ENCODE measurements around the gene FPR1.

FPR1 gene

GRCh38 chr19:51703575-51704515 is 47.8 kb downstream of the FPR1 start:
- DNase-seq = peak; percentile 95

DNA sequence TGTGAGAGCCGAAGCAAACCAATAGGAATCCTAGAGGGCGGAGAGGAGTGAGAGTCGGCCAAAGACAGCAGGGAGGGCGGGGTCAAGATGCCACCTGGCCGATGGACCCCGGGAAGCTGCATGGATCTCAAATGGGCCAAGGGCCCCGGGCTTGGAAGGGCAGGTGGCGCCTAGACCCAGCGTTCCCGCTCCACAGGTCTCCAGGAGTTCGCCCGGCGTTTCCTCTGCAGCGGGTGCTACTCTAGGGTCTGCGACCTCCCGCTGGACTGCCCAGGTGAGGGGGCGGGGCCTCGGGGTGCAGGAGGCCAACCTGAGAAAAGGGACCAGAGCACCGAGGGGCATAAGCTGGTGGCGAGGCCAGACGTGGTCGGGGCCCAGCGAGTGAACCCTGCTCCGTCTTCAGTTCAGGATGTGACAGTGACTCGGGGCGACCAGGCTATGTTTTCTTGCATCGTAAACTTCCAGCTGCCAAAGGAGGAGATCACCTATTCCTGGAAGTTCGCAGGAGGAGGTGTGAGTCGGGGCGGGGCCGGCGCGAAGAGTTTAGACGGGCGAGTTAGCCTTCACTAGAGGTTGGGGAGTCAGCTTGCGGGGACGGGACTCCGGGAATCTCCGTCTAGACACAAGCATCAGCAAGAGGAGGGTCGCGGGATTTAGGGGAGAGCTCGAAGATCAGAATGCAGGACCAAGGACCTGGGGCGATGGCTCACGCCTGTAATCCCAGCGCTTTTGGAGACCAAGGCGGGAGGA is 48.7 kb downstream of the FPR1 start:
- no peak for DNase-seq

- DNase-seq = peak; percentile 39
Observed at GRCh38 chr19:51702103-51702824, 49.4 kb downstream of the FPR1 start.

DNA sequence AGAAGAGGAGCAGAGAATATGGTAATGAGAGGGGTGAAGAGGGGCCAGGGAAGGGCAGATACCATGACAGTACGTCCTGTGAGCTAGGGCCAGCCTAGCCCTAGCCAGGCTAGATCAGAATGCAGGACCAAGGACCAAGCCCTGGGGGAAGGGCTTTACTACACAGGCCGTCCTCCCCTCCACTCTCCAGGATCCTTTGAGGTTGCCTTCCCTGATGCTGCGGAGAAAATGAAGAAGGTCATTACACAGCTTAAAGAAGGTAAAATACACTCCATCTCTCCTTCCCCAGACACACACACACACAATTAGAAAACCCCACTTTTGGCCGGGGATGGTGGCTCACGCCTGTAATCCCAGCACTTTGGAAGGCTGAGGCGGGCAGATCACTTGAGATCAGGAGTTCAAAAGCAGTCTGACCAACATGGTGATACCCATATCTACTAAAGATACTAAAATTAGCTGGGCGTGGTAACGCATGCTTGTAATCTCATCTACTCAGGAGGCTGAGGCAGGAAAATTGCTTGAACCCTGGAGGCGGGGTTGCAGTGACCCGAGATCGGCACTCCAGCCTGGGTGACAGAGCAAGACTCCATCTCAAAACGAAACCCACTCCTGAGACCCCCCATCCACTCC is 50.1 kb downstream of the FPR1 start:
- DNase-seq = no peak

GRCh38 chr19:51699170-51699569 is 52.5 kb downstream of the FPR1 start:
- no peak for DNase-seq

- no peak for DNase-seq
Observed at GRCh38 chr19:51698296-51698695, 53.4 kb downstream of the FPR1 start.

- no peak for DNase-seq
Observed at GRCh38 chr19:51697169-51697776, 54.4 kb downstream of the FPR1 start.

DNA sequence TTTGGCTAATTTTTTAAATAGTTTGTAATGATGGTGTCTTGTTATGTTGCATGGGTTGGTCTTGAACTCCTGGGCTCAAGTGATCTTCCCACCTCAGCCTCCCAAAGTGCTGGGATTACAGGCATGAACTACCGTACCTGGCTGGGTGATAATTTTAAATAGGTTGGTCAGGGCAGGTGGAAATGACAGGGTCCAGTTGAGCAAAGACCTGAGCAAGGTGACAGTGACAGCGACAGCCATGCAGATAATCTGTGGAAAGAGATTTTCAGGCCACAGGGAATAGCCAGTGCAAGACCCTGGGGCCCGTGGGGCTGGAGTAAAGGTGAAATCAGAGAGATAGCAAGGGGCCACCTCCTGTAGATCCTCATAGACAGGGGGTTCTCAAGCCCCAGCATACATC is 55.1 kb downstream of the FPR1 start:
- DNase-seq = no peak
